HepG2 (cell line): ENCODE results near the gene PSD4. TPM values are rescaled to one million over a fixed set of nuclear protein-coding genes. Genes with fewer than 3 reads are reported as not detected.

Experiments
- AGO1 ChIP-seq: fragments of 200-400 bp; formaldehyde crosslinking; IDR thresholded peaks from 2 replicates; pipeline ENCODE4 v1.6.1; 2017; ENCODE audit warnings: mild to moderate bottlenecking, low read depth, low read length, moderate library complexity; ENCODE audit not compliant: poor library complexity, severe bottlenecking
- BCL6 ChIP-seq: IDR thresholded peaks from 2 replicates; pipeline ENCODE4 v1.6.1; 2016; ENCODE audit warnings: missing genetic modification reagents, missing compliant biosample characterization
- CHD2 ChIP-seq: IDR thresholded peaks from 2 replicates; pipeline ENCODE4 v1.6.1; 2011; ENCODE audit warnings: low read depth, low read length, improper control_type of control experiment
- MED8 ChIP-seq: sonication (generic); formaldehyde crosslinking; IDR thresholded peaks from 2 replicates; pipeline ENCODE4 v1.8.1; 2023; ENCODE audit warnings: mild to moderate bottlenecking, missing genetic modification reagents; ENCODE audit not compliant: insufficient replicate concordance
- SMC3 ChIP-seq: IDR thresholded peaks from 2 replicates; pipeline ENCODE4 v1.6.1; 2011; ENCODE audit warnings: low read length, improper control_type of control experiment
- SNAPC2 ChIP-seq: sonication (generic); formaldehyde crosslinking; IDR thresholded peaks from 2 replicates; pipeline ENCODE4 v1.8.1; 2022; ENCODE audit warnings: mild to moderate bottlenecking, missing genetic modification reagents
- XBP1 ChIP-seq: sonication (generic); formaldehyde crosslinking; IDR thresholded peaks from 2 replicates; pipeline ENCODE4 v1.5.0; 2020; ENCODE audit warnings: missing genetic modification reagents
- ZFP36L2 ChIP-seq: sonication (generic); formaldehyde crosslinking; IDR thresholded peaks from 2 replicates; pipeline ENCODE4 v1.4.0; 2020; ENCODE audit warnings: missing genetic modification reagents
- ZNF333 ChIP-seq: sonication (generic); formaldehyde crosslinking; IDR thresholded peaks from 2 replicates; pipeline ENCODE4 v1.4.0; 2020; ENCODE audit warnings: mild to moderate bottlenecking, missing genetic modification reagents, borderline replicate concordance
- ZNF772 ChIP-seq: sonication (generic); formaldehyde crosslinking; IDR thresholded peaks from 2 replicates; pipeline ENCODE4 v1.5.0; 2020; ENCODE audit warnings: mild to moderate bottlenecking, missing genetic modification reagents
- polyA plus RNA-seq, 8 experiments: library from polyadenylated mRNA; depleted of rRNA in 3 of 8; stranded (reverse) in 7 of 8; unstranded in 1 of 8; fragments of >200 nt; fragmentation: Illumina TruSeq in 4 of 8; extraction: Trizol in 4 of 8; gene quantifications; 2 replicates each; pipeline versions ENCODE4 v1.2.1 to v1.2.3, GENCODE V29; 2011 to 2016; ENCODE audit warnings: low read depth in 4 of 8, missing spikeins in 1 of 8, mixed read lengths in 1 of 8; ENCODE audit not compliant: insufficient read depth in 1 of 8
- total RNA-seq, 5 experiments: library from RNA; depleted of rRNA; stranded (reverse); fragments of >200 nt; fragmentation: Illumina TruSeq; extraction: Trizol; gene quantifications; 2 replicates each; pipeline ENCODE4 v1.2.3, GENCODE V29; 2016; ENCODE audit warnings: low read depth in 1 of 5
- TF ChIP-seq, protein P1 (sequence below): sonication (generic); formaldehyde crosslinking; IDR thresholded peaks from 2 replicates; pipeline ENCODE4 v1.4.0; 2020; ENCODE audit warnings: missing genetic modification reagents
- TF ChIP-seq, protein P2 (sequence below): sonication (generic); formaldehyde crosslinking; IDR thresholded peaks from 2 replicates; pipeline ENCODE4 v1.9.0; 2021; ENCODE audit warnings: missing genetic modification reagents, borderline replicate concordance
- TF ChIP-seq, protein P3 (sequence below): sonication (generic); formaldehyde crosslinking; IDR thresholded peaks from 2 replicates; pipeline ENCODE4 v1.4.0; 2020; ENCODE audit warnings: mild to moderate bottlenecking, missing genetic modification reagents
- TF ChIP-seq, protein P4 (sequence below): fragments of 450-650 bp; IDR thresholded peaks from 2 replicates; pipeline ENCODE4 v1.6.1; 2017

Gene PSD4
- total and polyA plus RNA-seq, 2 of the 13 experiments (the other 11 are each of a cell fraction or from before 2014, with no cell fraction given) = 5.8 to 9.4 TPM

DNA sequence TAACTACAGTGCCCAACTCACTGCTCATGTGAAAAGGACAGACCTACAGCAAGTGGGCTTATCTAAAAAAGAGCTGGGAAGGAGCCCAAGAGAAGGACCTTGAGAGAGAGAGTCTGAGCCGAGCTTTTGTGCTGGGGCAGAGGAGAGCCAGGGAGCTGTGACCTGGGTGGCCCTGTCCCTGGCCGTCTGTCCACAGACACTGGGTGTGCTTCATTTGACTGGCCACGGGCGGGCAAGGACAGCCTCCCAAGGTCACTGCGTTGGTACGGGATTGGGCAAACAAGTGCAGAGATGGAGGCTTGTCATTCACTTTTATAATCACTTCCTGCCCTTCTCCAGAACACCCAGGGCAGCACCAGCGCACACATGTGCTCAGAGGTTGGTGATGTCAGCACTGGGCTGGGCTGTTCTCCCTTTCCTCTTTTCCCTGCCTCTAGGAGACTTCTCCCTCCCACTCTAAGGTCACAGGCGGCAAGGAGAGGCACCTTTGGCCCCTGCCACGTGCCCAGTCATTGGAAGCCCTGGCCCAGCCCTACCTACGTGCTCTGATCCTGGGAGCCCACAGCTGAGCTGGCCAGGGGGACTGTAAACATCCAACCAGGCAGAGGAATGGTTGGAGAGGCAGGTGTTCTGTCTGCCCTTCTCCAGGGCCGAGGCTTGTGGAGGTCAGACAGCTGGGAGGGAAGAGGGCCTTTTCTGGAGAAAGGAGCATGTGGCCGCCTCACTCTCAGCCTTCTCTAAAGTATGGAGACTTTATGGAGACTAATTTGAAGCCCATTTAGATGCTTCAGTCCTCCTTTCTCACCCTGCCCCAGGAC is 6.4 kb upstream of the PSD4 start (continued):
- TF ChIP-seq, protein P1, sequence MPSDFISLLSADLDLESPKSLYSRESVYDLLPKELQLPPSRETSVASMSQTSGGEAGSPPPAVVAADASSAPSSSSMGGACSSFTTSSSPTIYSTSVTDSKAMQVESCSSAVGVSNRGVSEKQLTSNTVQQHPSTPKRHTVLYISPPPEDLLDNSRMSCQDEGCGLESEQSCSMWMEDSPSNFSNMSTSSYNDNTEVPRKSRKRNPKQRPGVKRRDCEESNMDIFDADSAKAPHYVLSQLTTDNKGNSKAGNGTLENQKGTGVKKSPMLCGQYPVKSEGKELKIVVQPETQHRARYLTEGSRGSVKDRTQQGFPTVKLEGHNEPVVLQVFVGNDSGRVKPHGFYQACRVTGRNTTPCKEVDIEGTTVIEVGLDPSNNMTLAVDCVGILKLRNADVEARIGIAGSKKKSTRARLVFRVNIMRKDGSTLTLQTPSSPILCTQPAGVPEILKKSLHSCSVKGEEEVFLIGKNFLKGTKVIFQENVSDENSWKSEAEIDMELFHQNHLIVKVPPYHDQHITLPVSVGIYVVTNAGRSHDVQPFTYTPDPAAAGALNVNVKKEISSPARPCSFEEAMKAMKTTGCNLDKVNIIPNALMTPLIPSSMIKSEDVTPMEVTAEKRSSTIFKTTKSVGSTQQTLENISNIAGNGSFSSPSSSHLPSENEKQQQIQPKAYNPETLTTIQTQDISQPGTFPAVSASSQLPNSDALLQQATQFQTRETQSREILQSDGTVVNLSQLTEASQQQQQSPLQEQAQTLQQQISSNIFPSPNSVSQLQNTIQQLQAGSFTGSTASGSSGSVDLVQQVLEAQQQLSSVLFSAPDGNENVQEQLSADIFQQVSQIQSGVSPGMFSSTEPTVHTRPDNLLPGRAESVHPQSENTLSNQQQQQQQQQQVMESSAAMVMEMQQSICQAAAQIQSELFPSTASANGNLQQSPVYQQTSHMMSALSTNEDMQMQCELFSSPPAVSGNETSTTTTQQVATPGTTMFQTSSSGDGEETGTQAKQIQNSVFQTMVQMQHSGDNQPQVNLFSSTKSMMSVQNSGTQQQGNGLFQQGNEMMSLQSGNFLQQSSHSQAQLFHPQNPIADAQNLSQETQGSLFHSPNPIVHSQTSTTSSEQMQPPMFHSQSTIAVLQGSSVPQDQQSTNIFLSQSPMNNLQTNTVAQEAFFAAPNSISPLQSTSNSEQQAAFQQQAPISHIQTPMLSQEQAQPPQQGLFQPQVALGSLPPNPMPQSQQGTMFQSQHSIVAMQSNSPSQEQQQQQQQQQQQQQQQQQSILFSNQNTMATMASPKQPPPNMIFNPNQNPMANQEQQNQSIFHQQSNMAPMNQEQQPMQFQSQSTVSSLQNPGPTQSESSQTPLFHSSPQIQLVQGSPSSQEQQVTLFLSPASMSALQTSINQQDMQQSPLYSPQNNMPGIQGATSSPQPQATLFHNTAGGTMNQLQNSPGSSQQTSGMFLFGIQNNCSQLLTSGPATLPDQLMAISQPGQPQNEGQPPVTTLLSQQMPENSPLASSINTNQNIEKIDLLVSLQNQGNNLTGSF = peak; percentile 40; the same call in 1 of the 2 replicates
- TF ChIP-seq, protein P2, sequence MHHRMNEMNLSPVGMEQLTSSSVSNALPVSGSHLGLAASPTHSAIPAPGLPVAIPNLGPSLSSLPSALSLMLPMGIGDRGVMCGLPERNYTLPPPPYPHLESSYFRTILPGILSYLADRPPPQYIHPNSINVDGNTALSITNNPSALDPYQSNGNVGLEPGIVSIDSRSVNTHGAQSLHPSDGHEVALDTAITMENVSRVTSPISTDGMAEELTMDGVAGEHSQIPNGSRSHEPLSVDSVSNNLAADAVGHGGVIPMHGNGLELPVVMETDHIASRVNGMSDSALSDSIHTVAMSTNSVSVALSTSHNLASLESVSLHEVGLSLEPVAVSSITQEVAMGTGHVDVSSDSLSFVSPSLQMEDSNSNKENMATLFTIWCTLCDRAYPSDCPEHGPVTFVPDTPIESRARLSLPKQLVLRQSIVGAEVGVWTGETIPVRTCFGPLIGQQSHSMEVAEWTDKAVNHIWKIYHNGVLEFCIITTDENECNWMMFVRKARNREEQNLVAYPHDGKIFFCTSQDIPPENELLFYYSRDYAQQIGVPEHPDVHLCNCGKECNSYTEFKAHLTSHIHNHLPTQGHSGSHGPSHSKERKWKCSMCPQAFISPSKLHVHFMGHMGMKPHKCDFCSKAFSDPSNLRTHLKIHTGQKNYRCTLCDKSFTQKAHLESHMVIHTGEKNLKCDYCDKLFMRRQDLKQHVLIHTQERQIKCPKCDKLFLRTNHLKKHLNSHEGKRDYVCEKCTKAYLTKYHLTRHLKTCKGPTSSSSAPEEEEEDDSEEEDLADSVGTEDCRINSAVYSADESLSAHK = no peak
- no peak; the same call in 1 of the 2 replicates for TF ChIP-seq ZNF333
- TF ChIP-seq MED8 (CRISPR knock-in tag) = peak; percentile 21
- peak; percentile 79 for TF ChIP-seq SNAPC2 (CRISPR knock-in tag)
- TF ChIP-seq, protein P3, sequence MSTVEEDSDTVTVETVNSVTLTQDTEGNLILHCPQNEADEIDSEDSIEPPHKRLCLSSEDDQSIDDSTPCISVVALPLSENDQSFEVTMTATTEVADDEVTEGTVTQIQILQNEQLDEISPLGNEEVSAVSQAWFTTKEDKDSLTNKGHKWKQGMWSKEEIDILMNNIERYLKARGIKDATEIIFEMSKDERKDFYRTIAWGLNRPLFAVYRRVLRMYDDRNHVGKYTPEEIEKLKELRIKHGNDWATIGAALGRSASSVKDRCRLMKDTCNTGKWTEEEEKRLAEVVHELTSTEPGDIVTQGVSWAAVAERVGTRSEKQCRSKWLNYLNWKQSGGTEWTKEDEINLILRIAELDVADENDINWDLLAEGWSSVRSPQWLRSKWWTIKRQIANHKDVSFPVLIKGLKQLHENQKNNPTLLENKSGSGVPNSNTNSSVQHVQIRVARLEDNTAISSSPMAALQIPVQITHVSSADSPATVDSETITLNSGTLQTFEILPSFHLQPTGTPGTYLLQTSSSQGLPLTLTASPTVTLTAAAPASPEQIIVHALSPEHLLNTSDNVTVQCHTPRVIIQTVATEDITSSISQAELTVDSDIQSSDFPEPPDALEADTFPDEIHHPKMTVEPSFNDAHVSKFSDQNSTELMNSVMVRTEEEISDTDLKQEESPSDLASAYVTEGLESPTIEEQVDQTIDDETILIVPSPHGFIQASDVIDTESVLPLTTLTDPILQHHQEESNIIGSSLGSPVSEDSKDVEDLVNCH (CRISPR knock-in tag) = peak; percentile 82; the same call in 1 of the 2 replicates
- TF ChIP-seq SMC3 = no peak
- TF ChIP-seq ZNF772 (CRISPR knock-in tag) = peak; percentile 99
- no peak for TF ChIP-seq CHD2
- TF ChIP-seq ZFP36L2 (CRISPR knock-in tag) = no peak
- TF ChIP-seq AGO1 = no peak
- TF ChIP-seq, protein P4, sequence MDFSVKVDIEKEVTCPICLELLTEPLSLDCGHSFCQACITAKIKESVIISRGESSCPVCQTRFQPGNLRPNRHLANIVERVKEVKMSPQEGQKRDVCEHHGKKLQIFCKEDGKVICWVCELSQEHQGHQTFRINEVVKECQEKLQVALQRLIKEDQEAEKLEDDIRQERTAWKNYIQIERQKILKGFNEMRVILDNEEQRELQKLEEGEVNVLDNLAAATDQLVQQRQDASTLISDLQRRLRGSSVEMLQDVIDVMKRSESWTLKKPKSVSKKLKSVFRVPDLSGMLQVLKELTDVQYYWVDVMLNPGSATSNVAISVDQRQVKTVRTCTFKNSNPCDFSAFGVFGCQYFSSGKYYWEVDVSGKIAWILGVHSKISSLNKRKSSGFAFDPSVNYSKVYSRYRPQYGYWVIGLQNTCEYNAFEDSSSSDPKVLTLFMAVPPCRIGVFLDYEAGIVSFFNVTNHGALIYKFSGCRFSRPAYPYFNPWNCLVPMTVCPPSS = no peak
- peak; percentile 82 for TF ChIP-seq BCL6 (CRISPR knock-in tag)
- TF ChIP-seq XBP1 (CRISPR knock-in tag) = no peak
